NOMO-1 treated with DMSO at 0.1 percent for 48 hours (cell line): ENCODE measurements around the gene ARID3A.
"Not testable (repeated sequence)": the region's sequence is repeated elsewhere in the genome, so short reads cannot be mapped to it uniquely, and the experiment has no call there.

ENCODE experiments used
- DNase-seq: peaks from one replicate; lab custom pipeline; 2025; ENCODE audit not compliant: unreplicated experiment; lab: John Stamatoyannopoulos, UW

Gene ARID3A

DNA sequence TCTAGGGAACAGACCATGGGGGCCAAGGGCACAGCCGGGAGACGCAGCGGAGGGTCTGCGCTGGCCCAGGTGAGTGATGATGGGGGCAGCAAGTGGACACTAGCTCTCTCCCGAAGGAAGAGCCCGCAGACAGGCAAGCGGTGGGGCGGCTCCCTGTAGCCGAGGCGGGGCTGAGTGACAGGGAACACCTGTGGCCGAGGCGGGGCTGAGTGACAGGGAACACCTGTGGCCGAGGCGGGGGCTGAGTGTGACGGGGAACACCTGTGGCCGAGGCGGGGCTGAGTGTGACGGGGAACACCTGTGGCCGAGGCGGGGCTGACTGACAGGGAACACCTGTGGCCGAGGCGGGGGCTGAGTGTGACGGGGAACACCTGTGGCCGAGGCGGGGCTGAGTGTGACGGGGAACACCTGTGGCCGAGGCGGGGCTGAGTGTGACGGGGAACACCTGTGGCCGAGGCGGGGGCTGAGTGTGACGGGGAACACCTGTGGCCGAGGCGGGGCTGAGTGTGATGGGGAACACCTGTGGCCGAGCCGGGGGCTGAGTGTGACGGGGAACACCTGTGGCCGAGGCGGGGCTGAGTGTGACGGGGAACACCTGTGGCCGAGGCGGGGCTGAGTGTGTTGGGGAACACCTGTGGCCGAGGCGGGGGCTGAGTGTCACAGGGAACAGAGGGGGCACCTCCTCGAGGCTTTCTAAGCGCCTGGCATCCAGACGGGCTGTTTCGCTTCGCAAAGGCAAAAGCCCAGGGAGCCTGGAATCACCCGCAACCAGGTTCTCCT, 34.2 kb upstream of the ARID3A start:
- not testable (repeated sequence) for DNase-seq

DNA sequence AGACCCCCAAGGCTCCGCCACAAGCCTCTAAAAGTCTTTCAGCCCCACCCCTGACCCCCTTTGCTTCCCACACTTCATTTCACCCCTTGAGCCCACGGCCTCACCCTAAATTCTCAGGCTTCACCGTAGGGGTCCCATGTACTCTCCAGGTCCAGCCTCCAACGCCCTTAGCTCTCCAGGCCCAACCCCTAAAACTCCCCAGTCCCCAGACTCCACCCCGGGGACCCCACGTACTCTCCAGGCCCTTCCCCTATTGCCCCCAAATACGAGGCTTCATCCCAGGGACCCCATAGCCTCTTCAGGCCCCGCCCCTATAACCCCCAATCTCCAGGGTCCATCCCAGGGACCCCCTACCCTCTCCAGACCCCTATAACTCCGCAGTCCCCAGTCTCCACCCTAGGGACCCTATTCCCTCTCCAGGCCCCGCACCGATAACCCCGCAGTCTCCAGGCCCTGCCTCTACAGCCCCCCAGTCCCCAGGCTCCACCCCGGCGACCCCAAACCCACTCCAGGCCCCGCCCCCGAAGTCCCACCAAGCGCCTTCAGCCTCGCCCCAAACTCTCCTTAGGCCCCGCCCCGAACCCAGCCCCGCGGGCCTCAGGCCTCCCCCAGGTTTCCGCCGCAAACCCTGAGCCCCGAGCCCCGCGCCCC, 33.5 kb upstream of the ARID3A start:
- DNase-seq = no peak

DNA sequence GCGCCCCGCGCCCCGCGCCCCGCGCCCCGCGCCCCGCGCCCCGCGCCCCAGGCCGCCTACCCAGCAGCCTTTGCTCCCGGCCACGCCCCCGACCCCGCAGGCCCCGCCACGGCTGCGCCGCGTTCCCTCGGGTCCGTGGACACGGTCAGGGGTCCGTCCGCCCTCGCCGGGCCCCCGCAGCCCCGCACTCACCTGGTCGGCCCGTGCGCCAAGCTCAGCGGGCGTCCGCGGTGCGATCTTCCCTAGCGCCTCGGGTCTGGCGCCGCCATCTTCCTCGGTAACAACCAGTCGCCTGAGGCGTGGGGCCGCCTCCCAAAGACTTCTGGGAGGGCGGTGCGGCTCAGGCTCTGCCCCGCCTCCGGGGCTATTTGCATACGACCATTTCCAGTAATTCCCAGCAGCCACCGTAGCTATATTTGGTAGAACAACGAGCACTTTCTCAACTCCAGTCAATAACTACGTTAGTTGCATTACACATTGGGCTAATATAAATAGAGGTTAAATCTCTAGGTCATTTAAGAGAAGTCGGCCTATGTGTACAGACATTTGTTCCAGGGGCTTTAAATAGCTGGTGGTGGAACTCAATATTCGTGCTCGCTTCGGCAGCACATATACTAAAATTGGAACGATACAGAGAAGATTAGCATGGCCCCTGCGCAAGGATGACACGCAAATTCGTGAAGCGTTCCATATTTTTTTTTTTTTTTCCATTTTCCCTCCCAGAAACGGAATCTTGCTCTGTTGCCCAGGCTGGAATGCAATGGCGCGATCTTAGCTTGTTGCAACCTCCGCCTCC, 32.7 kb upstream of the ARID3A start, which contains the start of the genes MED16 and RNU6-9:
Gene MED16 (minus strand): TSS at position 294 of the 796 bp plus-strand sequence. CDS start 2,056 bp downstream, outside the sequence.
Gene RNU6-9 (plus strand): TSS at position 591 of the 796 bp plus-strand sequence.
- peak; percentile 90 for DNase-seq

DNA sequence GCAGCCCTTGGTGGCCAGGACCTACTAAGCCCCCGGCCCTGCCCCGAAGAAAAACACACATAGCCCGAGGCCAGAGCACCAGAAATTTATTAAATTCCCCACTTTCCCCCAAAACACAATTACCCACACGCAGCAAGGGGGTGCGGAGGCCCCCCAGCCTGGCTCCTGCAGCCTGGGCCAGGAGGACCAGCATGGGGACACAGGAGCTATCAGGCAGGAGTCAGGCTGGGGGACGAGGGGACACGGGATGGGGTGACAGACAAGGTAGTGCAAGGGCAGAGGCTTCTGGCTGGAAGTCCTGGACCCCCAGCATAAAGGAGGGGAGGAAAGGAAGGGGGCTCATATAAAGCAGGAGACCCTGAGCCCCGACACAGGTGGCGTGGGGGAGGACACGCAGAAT, 29.4 kb upstream of the ARID3A start:
- no peak for DNase-seq

DNA sequence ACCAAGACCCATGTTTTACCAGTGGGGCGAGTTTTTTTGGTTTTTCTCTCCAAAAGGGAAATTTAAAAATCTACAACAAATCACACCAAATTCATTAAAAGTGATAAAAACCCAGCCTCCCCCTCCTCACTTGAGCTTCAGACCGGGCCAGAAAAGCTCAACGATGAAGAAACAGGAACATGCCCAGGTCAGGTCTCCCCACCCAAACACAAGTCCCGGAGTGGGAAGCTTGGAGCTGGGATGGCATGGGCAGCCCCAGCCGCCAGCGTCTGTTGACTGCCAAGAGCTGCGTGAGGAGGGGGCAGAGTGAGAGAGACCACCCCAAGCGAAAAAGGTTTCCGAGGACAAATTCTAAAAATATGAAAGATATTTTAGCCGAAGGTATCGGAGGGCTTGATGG, 28.8 kb upstream of the ARID3A start:
- DNase-seq = no peak

DNA sequence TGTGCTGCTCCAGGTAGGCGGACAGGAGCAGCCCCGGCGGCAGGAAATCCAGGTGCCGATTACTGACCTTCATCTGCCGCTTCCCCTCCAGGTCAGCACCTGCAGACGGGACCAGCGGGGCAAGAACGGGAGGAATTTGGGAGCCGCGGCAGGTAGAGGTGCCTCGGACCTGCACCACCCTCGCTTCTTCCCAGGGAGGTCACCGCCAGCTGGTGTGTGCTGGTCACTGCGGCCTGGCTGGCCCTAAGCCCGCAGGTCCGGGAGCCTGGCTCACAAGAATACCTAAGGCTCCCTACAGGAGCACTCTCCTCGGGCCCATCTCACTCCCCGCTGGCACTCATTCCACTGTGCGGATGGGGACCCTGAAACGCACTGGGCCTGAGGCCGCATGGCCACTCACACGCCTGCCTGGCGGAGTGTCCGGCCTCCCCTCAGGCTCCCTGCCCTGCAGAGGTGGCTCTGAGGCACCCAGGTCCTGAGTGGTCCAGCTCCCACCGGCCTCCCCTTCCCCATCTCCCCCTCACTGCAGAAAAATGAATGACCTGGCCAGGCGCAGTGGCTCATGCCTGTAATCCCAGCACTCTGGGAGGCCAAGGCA, 28.3 kb upstream of the ARID3A start:
- DNase-seq = no peak

DNA sequence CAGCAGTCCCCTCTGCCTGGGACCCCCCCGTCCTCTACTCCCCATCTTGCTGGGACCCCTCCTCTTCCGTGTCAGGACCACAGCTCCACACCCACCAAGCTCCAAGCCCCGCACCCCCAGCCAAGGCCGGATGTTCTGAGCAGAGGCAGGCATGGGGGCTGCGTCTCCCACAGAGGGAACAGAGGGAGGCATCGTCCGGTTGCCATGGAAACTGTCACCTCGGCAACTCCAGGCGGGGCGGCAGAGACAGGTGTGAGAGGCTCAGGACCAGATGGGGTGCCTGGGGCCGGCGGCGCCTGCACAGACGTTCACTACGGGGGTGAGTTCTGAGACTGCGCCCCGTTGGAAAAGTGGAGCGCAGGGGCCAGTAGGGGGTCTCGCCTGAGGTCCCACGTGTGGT, 27.2 kb upstream of the ARID3A start:
- DNase-seq = no peak

DNA sequence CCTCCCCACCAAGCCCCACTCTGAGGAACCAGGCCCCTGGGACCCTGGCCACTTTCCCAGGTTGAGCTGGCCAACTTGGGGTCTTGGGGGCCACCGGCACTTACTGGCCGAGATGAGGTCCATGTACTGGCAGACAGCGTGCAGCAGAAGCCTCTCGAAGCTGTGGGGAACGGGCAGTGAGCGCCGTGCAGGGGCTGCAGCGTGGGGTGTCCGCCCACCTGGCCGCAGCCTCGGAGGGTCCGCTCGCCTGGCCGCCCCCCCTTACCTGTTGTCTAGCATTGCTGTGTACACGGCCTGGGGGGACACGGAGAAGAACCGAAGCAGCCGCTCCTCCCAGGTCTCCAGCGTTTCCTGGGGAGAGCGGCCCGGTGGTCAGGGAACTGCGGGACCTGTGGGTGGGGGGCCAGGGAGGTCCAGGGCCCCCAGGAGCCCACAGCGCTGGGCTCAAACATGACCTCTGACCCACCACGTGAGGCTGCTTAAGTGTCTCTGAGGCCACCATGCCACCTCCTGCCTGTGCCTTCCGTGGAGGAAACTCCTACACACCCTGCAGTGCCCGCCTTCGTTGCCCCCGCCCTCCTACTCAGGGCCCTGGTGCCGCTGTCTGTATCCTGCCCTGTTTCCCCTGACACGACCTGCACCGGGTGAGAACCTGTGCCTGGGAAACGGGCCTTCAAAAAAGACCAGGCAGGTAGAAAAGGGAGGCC, 26.3 kb upstream of the ARID3A start:
- no peak for DNase-seq

DNA sequence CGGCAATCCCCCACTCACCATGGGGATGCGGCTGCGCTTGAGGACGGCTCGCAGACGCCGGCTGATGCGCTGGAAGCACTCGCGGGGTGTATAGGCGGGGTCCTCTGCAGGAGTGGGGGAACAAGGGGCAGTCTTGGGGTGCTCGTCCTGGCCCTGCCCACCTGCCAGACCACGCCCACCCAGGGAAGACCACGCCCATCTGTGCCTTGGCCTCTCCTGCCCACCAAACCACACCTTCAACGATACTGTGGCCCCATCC, 25.9 kb upstream of the ARID3A start:
- DNase-seq = no peak

DNA sequence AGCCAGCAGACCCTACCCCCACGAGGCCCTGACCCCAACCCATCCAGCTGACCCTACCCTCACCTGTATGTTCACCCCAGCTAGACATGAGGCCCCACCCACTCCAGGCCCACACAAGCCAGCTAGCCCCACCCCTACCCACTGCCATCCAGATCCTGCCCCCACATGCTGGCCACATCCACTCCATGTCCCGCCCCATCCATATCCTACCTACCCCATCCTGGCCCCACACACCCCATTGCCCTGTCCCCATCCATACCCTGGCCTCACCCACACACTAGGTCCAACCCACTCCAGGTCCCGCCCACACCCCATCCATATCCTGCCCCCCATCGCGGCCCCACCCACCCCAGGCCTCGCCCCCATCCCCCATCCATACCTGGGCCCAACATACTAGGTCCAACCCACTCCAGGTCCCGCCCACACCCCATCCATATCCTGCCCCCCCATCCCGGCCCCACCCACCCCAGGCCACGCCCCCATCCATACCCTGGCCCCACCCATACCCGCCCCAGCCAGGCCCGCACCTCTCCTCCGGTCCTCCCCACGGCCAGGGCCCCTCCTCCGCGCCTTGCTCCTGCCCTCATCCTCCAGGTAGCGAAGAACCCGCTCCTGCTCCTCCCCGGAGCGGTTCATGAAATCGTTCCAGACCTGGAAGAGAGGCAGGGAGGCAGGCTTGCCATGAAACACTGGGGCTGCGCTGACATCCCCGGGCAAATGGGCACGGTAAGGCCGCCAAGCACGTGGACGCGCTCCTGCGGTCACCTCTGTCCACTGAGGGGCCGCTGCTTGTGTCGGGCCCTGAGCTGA, 25.3 kb upstream of the ARID3A start:
- DNase-seq = no peak

DNA sequence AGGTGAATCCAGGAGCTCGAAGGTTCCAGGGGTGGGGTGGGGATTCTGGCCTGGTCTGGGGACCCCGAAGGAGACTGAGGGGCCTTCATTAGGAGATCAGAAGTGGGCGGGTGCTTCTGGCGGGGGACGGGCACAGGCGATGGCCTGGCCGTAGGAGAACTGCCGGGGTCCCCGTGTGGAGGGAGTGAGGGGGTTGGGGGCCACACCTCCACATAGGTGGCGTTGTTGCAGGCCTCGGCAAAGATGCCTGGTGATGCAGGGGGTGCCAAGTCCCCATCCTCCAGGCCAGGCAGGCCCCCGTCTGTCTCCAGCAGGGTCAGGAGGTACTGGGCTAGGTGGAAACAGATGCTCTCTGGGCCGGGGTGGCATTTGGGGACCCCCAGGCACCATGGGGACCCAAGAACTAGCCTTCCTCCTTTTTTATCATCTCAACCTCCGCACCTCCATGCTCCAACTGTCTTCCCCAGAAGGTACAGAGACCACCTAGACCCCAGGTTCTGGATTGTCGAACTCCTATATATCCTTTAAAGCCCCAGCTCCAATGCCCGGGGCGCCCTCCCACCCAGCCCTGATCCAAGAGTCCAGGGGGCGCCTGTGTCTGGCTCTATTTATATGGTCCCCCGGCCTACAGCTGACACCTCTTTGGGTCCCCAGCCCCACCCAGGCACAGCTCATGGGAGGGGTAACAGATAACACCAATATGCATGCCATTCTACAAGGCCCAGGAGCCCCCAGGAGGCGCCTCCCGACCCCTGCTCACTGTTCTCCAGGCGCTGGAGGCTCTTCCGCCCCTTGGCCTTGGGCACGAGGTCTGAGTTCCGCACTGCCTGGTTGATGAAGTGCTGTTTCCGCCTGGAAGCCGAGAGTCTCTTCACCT, 24.4 kb upstream of the ARID3A start:
- no peak for DNase-seq

DNA sequence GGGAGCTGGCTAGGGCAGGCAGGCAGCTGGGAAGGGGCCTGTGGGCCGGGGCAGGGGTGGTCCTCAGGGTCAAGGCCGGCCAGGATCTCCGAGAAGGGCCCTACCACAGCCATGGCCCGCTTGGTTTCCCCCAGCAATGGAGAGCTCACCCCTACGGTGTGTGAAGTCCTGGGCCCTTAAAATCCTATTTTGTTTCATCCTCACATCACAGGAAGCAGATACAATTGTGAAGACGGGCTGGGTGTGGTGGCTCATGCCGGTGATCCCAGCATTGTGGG, 23.8 kb upstream of the ARID3A start:
- no peak for DNase-seq

DNA sequence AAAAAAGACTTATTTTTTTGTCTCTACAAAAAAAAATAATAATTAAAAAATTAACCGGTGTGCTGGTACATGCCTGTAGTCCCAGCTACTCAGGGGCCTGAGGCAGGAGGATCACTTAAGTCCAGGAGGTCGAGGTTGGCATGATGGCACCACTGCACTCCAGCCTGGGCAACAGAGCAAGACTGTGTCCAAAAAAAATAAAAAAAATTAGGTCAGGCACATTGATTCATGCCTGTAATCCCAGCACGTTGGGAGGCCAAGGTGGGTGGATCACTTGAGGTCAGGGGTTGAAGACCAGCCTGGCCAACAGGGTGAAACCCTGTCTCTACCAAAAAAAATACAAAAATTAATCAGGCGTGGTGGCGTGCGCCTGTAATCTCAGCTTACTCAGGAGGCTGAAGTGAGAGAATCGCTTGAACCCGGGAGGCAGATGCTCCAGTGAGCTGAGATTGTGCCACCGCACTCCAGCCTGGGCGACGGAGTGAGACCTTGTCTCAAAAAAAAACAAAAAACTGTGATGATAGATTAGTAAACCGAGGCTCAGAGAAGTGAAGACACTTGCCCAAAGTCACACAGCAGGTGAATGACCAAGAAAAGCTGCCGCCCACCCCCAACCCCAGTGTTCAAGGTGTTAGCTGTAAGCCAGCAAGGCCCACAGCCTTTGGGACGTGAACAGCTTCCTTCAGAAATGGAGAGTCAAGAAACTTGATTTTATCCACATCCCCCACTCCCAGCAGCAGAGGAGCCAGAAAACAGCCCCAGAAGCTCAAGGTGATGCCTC, 23.2 kb upstream of the ARID3A start:
- no peak for DNase-seq

DNA sequence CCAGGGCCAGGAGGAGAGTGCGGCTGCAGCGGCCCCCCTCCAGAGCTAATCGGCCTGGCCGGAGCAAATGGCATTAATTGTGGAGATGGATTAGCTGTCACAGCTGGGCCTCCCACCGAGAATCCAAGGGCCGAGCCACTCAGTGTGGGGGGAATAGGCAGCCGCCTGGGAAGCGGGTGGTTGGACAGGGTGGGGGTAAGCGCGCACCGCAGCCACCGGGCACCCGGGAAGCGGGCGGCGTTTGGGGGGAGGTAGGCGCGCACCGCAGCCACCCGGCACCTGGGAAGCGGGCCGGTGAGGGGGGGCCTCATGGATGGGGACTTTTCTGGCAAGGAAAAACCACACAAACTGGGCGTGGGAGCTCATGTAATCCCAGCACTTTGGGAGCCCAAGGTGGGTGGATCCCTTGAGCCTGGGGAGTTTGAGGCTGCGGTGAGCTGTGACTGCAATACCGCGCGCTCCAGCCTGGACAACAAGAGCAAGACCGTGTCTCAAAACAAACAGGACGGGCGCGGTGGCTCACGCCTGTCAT, 22.5 kb upstream of the ARID3A start:
- no peak for DNase-seq

DNA sequence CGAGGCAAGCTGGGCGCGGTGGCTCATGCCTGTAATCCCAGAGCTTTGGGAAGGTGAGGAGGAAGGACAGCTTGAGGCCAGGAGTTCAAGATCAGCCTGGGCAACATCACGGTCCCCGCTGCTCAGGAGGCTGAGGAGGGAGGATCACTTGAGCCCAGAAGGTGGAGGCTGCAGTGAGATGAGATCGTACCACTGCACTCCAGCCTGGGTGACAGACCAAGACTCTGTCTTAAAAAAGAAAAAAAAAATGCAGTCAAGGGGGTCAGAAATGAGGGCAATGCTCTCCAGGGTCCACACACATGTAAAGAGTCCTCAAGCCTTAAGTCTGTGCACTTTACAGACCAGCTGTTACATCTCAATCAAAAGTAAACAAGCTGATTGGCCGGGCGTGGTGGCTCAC, 21.3 kb upstream of the ARID3A start:
- DNase-seq = no peak

DNA sequence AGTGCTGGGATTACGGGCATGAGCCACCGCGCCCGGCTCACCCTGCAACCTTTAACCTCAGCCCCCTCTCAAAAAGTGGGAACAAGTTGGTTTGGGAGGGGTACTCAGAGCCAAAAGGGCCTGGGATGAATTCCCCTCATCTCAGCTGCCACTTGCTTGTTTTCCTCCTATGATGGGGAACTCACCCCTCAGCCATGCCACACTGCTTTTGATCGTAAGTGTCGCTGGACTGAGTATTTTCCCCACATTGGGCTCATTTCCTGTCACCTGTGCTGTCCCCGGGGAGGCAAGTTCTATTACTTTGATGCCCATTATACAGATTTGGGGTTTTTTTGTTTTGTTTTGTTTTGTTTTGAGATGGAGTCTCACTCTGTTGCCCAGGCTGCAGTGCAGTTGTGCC, 19.4 kb upstream of the ARID3A start:
- DNase-seq = no peak

DNA sequence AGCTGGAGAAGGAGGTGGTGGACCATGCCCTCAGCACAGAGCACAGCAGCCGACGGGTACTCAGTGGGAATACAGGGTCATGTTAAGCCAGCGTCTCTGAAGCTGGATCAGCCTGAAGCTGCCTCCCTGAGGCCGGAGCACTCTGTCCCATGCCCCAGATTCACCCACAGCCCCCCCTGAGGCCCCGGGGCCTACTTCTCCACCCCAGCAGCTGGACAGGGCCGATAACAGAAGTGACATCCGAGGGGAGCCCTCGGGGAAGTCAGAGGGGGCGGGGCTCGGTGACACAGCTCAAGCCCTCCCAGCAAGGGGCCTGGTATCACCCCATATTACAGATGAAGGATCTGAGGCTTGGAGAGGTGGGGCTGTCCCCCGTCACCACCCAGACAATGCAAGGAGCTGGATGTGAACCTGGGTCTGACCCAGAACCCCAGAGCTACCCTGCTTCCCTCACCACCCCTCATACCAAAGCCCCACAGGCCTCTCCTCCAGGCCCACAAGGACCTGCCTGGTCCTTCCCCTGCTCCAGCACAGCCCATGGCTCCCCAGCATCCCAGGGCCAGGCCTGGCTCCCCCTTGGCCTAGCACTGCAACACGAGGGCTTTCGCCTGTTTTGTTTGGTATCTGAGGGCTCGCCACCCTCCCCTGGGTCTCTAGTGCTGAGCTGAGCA, 18.5 kb upstream of the ARID3A start:
- DNase-seq = no peak
